Sigmoid colon (tissue), 7 donors: ENCODE results near the gene CDCA3. TPM values are rescaled to one million over a fixed set of nuclear protein-coding genes. Genes with fewer than 3 reads are reported as not detected.

Experiments used
- DNase-seq: peaks from one replicate; pipeline ENCODE4 v3.0.0-alpha.2; 2019
- H3K27ac ChIP-seq, 4 donors: fragments of 200-600 bp; sonication (generic); one replicate each; pipeline ENCODE4 v1.5.1; 2016 to 2019; ENCODE audit warnings: mild to moderate bottlenecking in 1 of 4
- H3K27me3 ChIP-seq, 3 donors: fragments of 200-600 bp; sonication (generic); one replicate each; pipeline ENCODE4 v1.5.1; 2019; ENCODE audit warnings: mild to moderate bottlenecking in 1 of 3
- H3K36me3 ChIP-seq, 4 donors: fragments of 200-600 bp; sonication (generic); one replicate each; pipeline ENCODE4 v1.5.1; 2016 to 2019
- H3K4me1 ChIP-seq, 4 donors: fragments of 200-600 bp; sonication (generic); one replicate each; pipeline ENCODE4 v1.5.1; 2017 to 2019
- H3K4me3 ChIP-seq, 4 donors: fragments of 200-600 bp; sonication (generic); one replicate each; pipeline ENCODE4 v1.5.1; 2017 to 2019; ENCODE audit warnings: mild to moderate bottlenecking in 2 of 4, moderate library complexity in 1 of 4
- H3K9me3 ChIP-seq, 4 donors: fragments of 200-600 bp in 3 of 4; sonication (generic) in 3 of 4; one replicate each; pipeline versions ENCODE4 v1.5.1 to v1.6.1; 2013 to 2019
- CTCF ChIP-seq, 4 experiments: fragments of 450-650 bp in 3 of 4; fragments of 200-600 bp in 1 of 4; IDR thresholded peaks; one replicate each; pipeline ENCODE4 v1.5.1; 2016 to 2019; ENCODE audit warnings: antibody characterized with exemption in 4 of 4, mild to moderate bottlenecking in 3 of 4, moderate library complexity in 2 of 4
- EP300 ChIP-seq, 4 donors: sonication (generic); formaldehyde crosslinking; IDR thresholded peaks; one replicate each; pipeline ENCODE4 v1.6.1; 2017; ENCODE audit warnings: antibody characterized with exemption in 4 of 4
- POLR2A ChIP-seq, 2 donors: fragments of 450-650 bp; IDR thresholded peaks; one replicate each; pipeline ENCODE4 v1.6.1; 2016; ENCODE audit warnings: antibody characterized with exemption in 2 of 2, mild to moderate bottlenecking in 2 of 2, moderate library complexity in 2 of 2
- POLR2AphosphoS5 ChIP-seq, 4 donors: sonication (generic); formaldehyde crosslinking; IDR thresholded peaks; one replicate each; pipeline ENCODE4 v1.6.1; 2017; ENCODE audit warnings: antibody characterized with exemption in 4 of 4
- WGBS, 2 donors: extraction: QIAGEN DNeasy Blood & Tissue Kit; methylation state at CpG; one replicate each; pipeline ENCODE4 v1.1.7; 2013; 5-methylcytosine and 5-hydroxymethylcytosine counted together
- intact Hi-C: fragments of 100-400 bp; cut with DNase I; formaldehyde crosslinking; loops from one replicate; pipeline ENCODE4 v1.15.1; 2023
- polyA plus RNA-seq, 3 donors: library from polyadenylated mRNA; stranded (reverse); fragments of 200-250 nt; gene quantifications; one replicate each; pipeline ENCODE4 v1.2.3, GENCODE V29; 2013
- total RNA-seq, 4 donors: library from RNA; depleted of rRNA; stranded (reverse); fragments of >200 nt; gene quantifications; one replicate each; pipeline ENCODE4 v1.1.0, GENCODE V29; 2016
- donor health status: healthy with polysubstance abuse.
- donor health status: Bipolar disorder and iron deficiency.
- donor health status: healthy.

Gene CDCA3
- total and polyA plus RNA-seq, 7 donors, result 0.33 to 31.2 (median 2.8) TPM

DNA sequence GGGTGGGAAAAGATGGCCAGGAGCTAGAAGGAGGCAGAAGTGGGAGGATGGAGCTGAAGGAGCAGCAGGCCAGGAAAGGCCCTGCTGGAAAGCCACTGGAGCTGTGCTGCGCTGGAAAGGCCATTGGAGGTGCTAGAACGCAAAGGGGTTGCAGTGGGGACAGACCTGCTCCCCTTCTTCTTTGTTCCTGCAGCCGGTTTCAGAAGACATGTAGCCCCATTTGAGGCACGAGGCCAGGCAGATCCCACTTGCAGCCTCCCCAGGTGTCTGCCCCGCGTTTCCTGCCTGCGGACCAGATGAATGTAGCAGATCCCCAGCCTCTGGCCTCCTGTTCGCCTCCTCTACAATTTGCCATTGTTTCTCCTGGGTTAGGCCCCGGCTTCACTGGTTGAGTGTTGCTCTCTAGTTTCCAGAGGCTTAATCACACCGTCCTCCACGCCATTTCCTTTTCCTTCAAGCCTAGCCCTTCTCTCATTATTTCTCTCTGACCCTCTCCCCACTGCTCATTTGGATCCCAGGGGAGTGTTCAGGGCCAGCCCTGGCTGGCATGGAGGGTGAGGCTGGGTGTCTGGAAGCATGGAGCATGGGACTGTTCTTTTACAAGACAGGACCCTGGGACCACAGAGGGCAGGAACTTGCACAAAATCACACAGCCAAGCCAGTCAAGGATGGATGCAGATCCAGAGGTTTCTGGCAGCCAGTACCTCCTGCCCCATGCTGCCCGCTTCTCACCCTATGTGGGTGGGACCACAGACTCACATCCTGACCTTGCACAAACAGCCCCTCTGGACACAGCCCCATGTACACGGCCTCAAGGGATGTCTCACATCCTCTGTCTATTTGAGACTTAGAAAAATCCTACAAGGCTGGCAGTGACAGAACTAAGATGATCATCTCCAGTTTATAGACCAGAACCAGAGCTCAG, 31.7 kb downstream of the CDCA3 start:
- intact Hi-C loops, result no loop called here
- H3K27ac ChIP-seq, result no peak overlapping the region
- no peak overlapping the region for H3K4me3 ChIP-seq
- no peak for DNase-seq
- H3K27me3 ChIP-seq, result no peaks in the 10 kb centered on the region
- WGBS, 2 donors, result 88 to 91% methylated on average over 13 of the region's 13 CpGs
- no peaks in the 10 kb centered on the region for H3K36me3 ChIP-seq
- peaks cover 0 to 18% (median 15%) of the 10 kb centered on the region in 4 donors for H3K4me1 ChIP-seq
- TF ChIP-seq POLR2A (IDR thresholded peaks at IDR 0.05), result no peak
- TF ChIP-seq EP300 (IDR thresholded peaks at IDR 0.05), result no peak
- H3K9me3 ChIP-seq, result no peaks in the 10 kb centered on the region

- no peak for DNase-seq
- H3K27me3 ChIP-seq, result no peaks in the 10 kb centered on the region
- no peaks in the 10 kb centered on the region for H3K9me3 ChIP-seq
- WGBS, 2 donors, result 90 to 93% methylated on average over 5 of the region's 5 CpGs
- TF ChIP-seq POLR2AphosphoS5 (IDR thresholded peaks at IDR 0.05) (no peak), POLR2A (IDR thresholded peaks at IDR 0.05) (no peak), EP300 (IDR thresholded peaks at IDR 0.05) (no peak), CTCF (IDR thresholded peaks at IDR 0.05) (no peak)
- no peak overlapping the region for H3K4me3 ChIP-seq
- no peaks in the 10 kb centered on the region for H3K36me3 ChIP-seq
- peaks cover 0 to 18% (median 15%) of the 10 kb centered on the region in 4 donors for H3K4me1 ChIP-seq
- no peak overlapping the region for H3K27ac ChIP-seq
- intact Hi-C loops, result no loop called here
Measured at GRCh38 chr12:6818645-6819044, 32.4 kb downstream of the CDCA3 start.

DNA sequence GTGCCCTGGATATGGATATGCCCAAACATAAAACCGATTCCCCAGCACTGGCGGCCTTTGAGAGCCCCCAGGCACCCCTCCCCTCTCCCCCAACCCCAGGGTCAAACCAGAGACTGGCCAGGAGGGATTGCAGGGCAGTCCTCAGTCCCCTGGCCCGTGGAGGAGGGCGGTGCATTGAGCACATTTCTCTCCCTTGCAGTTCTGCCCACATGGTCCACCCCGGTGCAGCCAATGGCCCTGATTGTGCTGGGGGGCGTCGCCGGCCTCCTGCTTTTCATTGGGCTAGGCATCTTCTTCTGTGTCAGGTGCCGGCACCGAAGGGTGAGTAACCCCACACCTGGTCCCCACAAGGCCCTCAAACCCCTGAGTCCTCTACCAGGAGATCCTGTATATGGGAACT, 32.9 kb downstream of the CDCA3 start:
- Histone ChIP-seq H3K27ac (no peak overlapping the region), H3K9me3 (no peaks in the 10 kb centered on the region), H3K4me3 (no peak overlapping the region), H3K36me3 (no peaks in the 10 kb centered on the region), H3K4me1 (peaks cover 0 to 18% (median 15%) of the 10 kb centered on the region in 4 donors), H3K27me3 (no peaks in the 10 kb centered on the region)
- 83 to 87% methylated on average over 10 of the region's 10 CpGs for WGBS, 2 donors
- TF ChIP-seq EP300 (IDR thresholded peaks at IDR 0.05) (no peak), POLR2AphosphoS5 (IDR thresholded peaks at IDR 0.05) (no peak)
- intact Hi-C loops, result no loop called here
- DNase-seq, result no peak

DNA sequence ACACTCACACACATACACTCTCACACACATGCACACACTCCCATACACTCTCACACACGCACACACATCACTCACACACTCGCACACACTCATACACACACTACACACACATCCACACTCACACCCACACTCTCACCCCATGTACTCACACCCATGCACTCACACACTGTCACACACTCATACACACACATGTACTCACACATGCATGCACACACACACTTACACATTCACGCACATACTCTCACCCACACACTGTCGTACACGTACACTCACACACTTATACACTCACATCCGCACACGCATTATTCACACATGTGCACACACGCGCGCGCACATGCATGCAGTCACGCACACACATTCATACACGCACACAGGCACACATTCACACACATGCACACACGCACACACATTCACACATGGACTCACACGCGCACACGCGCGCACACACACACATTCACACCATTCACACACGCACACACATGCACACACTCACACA, 33.4 kb downstream of the CDCA3 start:
- intact Hi-C loops, result no loop called here
- no peaks in the 10 kb centered on the region for H3K27me3 ChIP-seq
- no peak overlapping the region for H3K27ac ChIP-seq
- H3K36me3 ChIP-seq, result no peaks in the 10 kb centered on the region
- 85 to 92% methylated on average over 20 of the region's 20 CpGs for WGBS, 2 donors
- H3K4me3 ChIP-seq, result no peak overlapping the region
- DNase-seq, result no peak
- H3K4me1 ChIP-seq, result peaks cover 0 to 16% (median 15%) of the 10 kb centered on the region in 4 donors
- H3K9me3 ChIP-seq, result no peaks in the 10 kb centered on the region
- TF ChIP-seq EP300 (IDR thresholded peaks at IDR 0.05) (no peak), POLR2AphosphoS5 (IDR thresholded peaks at IDR 0.05) (no peak), POLR2A (IDR thresholded peaks at IDR 0.05) (no peak), CTCF (IDR thresholded peaks at IDR 0.05) (no peak)

GRCh38 chr12:6817098-6817497, 34.0 kb downstream of the CDCA3 start:
- WGBS, 2 donors, result 85 to 92% methylated on average over 8 of the region's 8 CpGs
- intact Hi-C loops, result no loop called here
- H3K27ac ChIP-seq, result no peak overlapping the region

More at GRCh38 chr12:6817098-6817497, 34.0 kb downstream of the CDCA3 start:
- no peak overlapping the region for H3K4me3 ChIP-seq
- no peak for TF ChIP-seq CTCF (IDR thresholded peaks at IDR 0.05)
- TF ChIP-seq POLR2A (IDR thresholded peaks at IDR 0.05), result no peak
- no peak for TF ChIP-seq POLR2AphosphoS5 (IDR thresholded peaks at IDR 0.05)
- TF ChIP-seq EP300 (IDR thresholded peaks at IDR 0.05), result no peak
- H3K27me3 ChIP-seq, result no peaks in the 10 kb centered on the region
- H3K4me1 ChIP-seq, result peaks cover 0 to 10% (median 10%) of the 10 kb centered on the region in 4 donors
- H3K9me3 ChIP-seq, result no peaks in the 10 kb centered on the region
- no peaks in the 10 kb centered on the region for H3K36me3 ChIP-seq
- DNase-seq, result no peak
